COR-L47 (cell line): Measurements from ENCODE around the gene NUSAP1.
"Not testable (repeated sequence)": the region's sequence is repeated elsewhere in the genome, so short reads cannot be mapped to it uniquely, and the experiment has no call there.

ENCODE experiments used
- DNase-seq: peaks from one replicate; lab custom pipeline; 2025; lab: John Stamatoyannopoulos, UW

The NUSAP1 gene

GRCh38 chr15:41411441-41411840, 78.8 kb downstream of the NUSAP1 start:
- DNase-seq: no peak

- no peak for DNase-seq
Measured at GRCh38 chr15:41416128-41416741, 83.6 kb downstream of the NUSAP1 start.

- DNase-seq: peak; percentile 86
Measured at GRCh38 chr15:41416742-41417417, 84.2 kb downstream of the NUSAP1 start, which contains the start of gene RTF1. Gene RTF1 (plus strand): TSS chr15:41417095. CDS start chr15:41417116, 21 bp downstream.

GRCh38 chr15:41417418-41418195, 84.9 kb downstream of the NUSAP1 start:
- no peak for DNase-seq

GRCh38 chr15:41423979-41424659, 91.4 kb downstream of the NUSAP1 start:
- no peak for DNase-seq

GRCh38 chr15:41424809-41425208, 92.1 kb downstream of the NUSAP1 start:
- no peak for DNase-seq

GRCh38 chr15:41425907-41426306, 93.2 kb downstream of the NUSAP1 start:
- DNase-seq: not testable (repeated sequence)

GRCh38 chr15:41429003-41429890, 96.6 kb downstream of the NUSAP1 start:
- DNase-seq: no peak
